ENCODE measurements around the gene SLC25A44. TPM values are rescaled to one million over a fixed set of nuclear protein-coding genes. Genes with fewer than 3 reads are reported as not detected.

The SLC25A44 gene
- total RNA-seq, 1 experiment from 2014 or later, result 28.1 TPM

DNA sequence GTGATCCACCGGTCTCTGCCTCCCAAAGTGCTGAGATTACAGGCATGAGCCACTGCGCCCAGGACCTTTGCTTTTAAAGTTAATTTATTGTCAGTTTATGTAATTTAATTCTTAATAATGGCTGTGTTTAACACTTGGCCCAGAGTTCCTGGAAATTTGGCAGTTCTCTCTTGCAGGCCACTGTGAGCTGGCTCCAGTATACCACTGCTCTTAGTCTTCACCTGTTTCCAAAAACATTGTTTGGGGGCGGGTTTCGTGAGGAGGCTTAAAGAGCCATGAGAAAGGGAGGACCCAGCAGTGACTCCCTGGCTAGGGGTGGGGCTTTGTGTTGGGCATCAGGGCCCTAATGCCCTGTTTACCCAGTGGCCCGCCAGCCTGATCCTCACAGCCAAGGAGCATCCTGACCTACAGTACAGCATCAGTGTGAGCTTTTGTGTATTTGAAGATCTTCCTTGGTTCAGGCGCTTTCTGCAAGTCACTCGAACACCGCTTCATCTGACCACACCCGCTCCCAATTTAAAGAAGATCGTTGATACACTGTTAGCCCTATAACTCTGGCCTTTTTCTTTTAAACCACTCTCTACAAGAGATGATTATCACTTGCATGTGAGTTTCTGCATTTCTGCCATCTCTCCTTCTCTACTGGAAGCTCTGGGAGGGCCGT, 36.0 kb downstream of the SLC25A44 start:
- DNase-seq (no peak), ATAC-seq (no peak)
- no peaks in the 10 kb centered on the region for H3K27me3 ChIP-seq (ENCODE audit: low read length)
- H3F3A ChIP-seq (ENCODE audit: low read length, unreplicated experiment), result no peaks in the 10 kb centered on the region
- POLR2A ChIA-PET (ENCODE audit: unreplicated experiment), result no interaction called here
- no peaks in the 10 kb centered on the region for H3K79me2 ChIP-seq (ENCODE audit: low read length)
- 0 out of 2 replicates have a peak, but pooled peaks cover 4% of the 10 kb centered on the region for H3K4me1 ChIP-seq (ENCODE audit: insufficient read depth, low read length)
- CTCF ChIA-PET, result no interaction called here
- no peak overlapping the region for H3K27ac ChIP-seq (ENCODE audit: low read length)
- H3K4me2 ChIP-seq (ENCODE audit: low read length), result no peak overlapping the region
- intact Hi-C loops (cut with micrococcal nuclease), result no loop called here
- H3K9ac ChIP-seq (ENCODE audit: low read length), result no peak overlapping the region
- H3K9me2 ChIP-seq (replicated peaks; ENCODE audit: low read length), result no peaks in the 10 kb centered on the region
- peaks cover 2% of the 10 kb centered on the region; the same call in 1 of the 2 replicates for H3K36me3 ChIP-seq (ENCODE audit: low read depth, low read length)
- H3K4me3 ChIP-seq (ENCODE audit: low read length), result no peak overlapping the region
- TF ChIP-seq CTCF (conservative IDR thresholded peaks at IDR 0.05; ENCODE audit: low read depth, low read length) (no peak), EZH2phosphoT487 (IDR thresholded peaks at IDR 0.05; ENCODE audit: borderline replicate concordance, low read length) (no peak), EZH2 (IDR thresholded peaks at IDR 0.05; ENCODE audit: low read length, unreplicated experiment) (no peak)
- H3K9me3 ChIP-seq (ENCODE audit: low read length), result no peaks in the 10 kb centered on the region
- H2AFZ ChIP-seq (ENCODE audit: low read length), result no peak overlapping the region
- H4K20me1 ChIP-seq (ENCODE audit: low read length), result no peaks in the 10 kb centered on the region
- no TSS peak for BruUV-seq (replicated peaks)

- POLR2A ChIA-PET (ENCODE audit: unreplicated experiment), result no interaction called here
- Histone ChIP-seq H3K9me2 (replicated peaks; ENCODE audit: low read length) (no peaks in the 10 kb centered on the region), H3K27ac (ENCODE audit: low read length) (no peak overlapping the region), H3K4me2 (ENCODE audit: low read length) (no peak overlapping the region), H2AFZ (ENCODE audit: low read length) (no peak overlapping the region), H3K4me1 (ENCODE audit: insufficient read depth, low read length) (0 out of 2 replicates have a peak, but pooled peaks cover 4% of the 10 kb centered on the region), H4K20me1 (ENCODE audit: low read length) (no peaks in the 10 kb centered on the region), H3K27me3 (ENCODE audit: low read length) (no peaks in the 10 kb centered on the region), H3K79me2 (ENCODE audit: low read length) (no peaks in the 10 kb centered on the region), H3F3A (ENCODE audit: low read length, unreplicated experiment) (no peaks in the 10 kb centered on the region), H3K36me3 (ENCODE audit: low read depth, low read length) (peaks cover 2% of the 10 kb centered on the region; the same call in 1 of the 2 replicates), H3K9me3 (ENCODE audit: low read length) (no peaks in the 10 kb centered on the region), H3K9ac (ENCODE audit: low read length) (no peak overlapping the region), H3K4me3 (ENCODE audit: low read length) (no peak overlapping the region)
- DNase-seq, result no peak
- no peak for ATAC-seq
- TF ChIP-seq EZH2phosphoT487 (IDR thresholded peaks at IDR 0.05; ENCODE audit: borderline replicate concordance, low read length), result no peak
- no peak for TF ChIP-seq EZH2 (IDR thresholded peaks at IDR 0.05; ENCODE audit: low read length, unreplicated experiment)
- no peak for TF ChIP-seq CTCF (conservative IDR thresholded peaks at IDR 0.05; ENCODE audit: low read depth, low read length)
- CTCF ChIA-PET, result no interaction called here
- intact Hi-C loops (cut with micrococcal nuclease), result no loop called here
- BruUV-seq (replicated peaks), result no TSS peak
Observed at GRCh38 chr1:156230473-156230837, 36.6 kb downstream of the SLC25A44 start.

DNA sequence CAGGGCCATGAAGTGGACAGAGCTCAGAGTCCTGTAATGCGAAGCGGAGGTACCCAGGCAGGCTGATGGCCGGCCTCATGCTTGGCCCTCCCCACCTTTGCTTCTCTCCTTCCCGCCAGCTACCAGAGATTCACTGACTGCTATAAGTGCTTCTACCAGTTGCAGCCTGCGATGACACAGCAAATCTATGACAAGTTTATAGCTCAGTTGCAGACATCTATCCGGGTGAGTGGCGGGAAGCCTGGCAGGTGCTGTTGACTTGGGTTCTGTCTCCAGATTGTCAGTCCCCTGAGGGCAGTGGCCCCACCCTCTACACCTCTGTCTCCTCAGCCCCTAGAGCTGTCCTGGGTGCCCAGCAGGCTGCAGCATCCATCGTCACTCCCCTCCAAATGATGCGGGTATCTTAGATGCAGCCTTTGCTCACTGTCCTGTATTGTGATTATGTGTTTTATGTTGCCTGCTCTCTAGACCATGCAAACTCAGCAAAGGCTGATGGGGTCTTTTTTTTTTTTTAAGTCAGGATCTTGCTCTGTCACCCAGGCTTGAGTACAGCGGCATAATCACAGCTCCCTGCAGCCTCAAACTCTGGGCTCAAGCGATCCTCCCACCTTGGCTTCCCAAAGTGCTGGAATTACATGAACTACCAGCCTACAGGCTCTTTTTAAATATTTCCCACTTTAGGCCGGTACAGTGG, 38.4 kb downstream of the SLC25A44 start:
- TF ChIP-seq EZH2 (IDR thresholded peaks at IDR 0.05; ENCODE audit: low read length, unreplicated experiment) (no peak), CTCF (conservative IDR thresholded peaks at IDR 0.05; ENCODE audit: low read depth, low read length) (no peak), EZH2phosphoT487 (IDR thresholded peaks at IDR 0.05; ENCODE audit: borderline replicate concordance, low read length) (no peak)
- Histone ChIP-seq H3K27me3 (ENCODE audit: low read length) (no peaks in the 10 kb centered on the region), H3K9ac (ENCODE audit: low read length) (no peak overlapping the region), H4K20me1 (ENCODE audit: low read length) (no peaks in the 10 kb centered on the region), H3K27ac (ENCODE audit: low read length) (no peak overlapping the region), H3K4me3 (ENCODE audit: low read length) (no peak overlapping the region), H3K9me3 (ENCODE audit: low read length) (no peaks in the 10 kb centered on the region), H3F3A (ENCODE audit: low read length, unreplicated experiment) (no peaks in the 10 kb centered on the region), H3K79me2 (ENCODE audit: low read length) (no peaks in the 10 kb centered on the region), H3K4me1 (ENCODE audit: insufficient read depth, low read length) (0 out of 2 replicates have a peak, but pooled peaks cover 4% of the 10 kb centered on the region), H3K36me3 (ENCODE audit: low read depth, low read length) (peaks cover 13% of the 10 kb centered on the region; the same call in 1 of the 2 replicates), H2AFZ (ENCODE audit: low read length) (no peak overlapping the region), H3K9me2 (replicated peaks; ENCODE audit: low read length) (no peaks in the 10 kb centered on the region), H3K4me2 (ENCODE audit: low read length) (no peak overlapping the region)
- ChIA-PET POLR2A (ENCODE audit: unreplicated experiment) (interaction anchor here (0.6 to 1.1 kb wide), 3 partner anchors 15 to 503 kb away, joined by 3 to 13 read pairs (median 6); partner anchors contain the start of gene PAQR6), CTCF (interaction anchor here (0.5 to 0.9 kb wide), 3 partner anchors 87 to 568 kb away, joined by 3 to 4 read pairs (median 3); no protein-coding TSS in a partner anchor)
- ATAC-seq (no peak), DNase-seq (no peak)
- BruUV-seq (replicated peaks), result no TSS peak
- intact Hi-C loops (cut with micrococcal nuclease), result no loop called here

All from PC-3 (cell line).